ENCODE measurements around the gene FBXO42. TPM values are rescaled to one million over a fixed set of nuclear protein-coding genes. Genes with fewer than 3 reads are reported as not detected.

FBXO42 gene
- total and polyA plus RNA-seq, 2 of the 8 experiments (the other 6 are each of a cell fraction or from before 2014, with no cell fraction given), result 15.1 to 17.0 TPM

DNA sequence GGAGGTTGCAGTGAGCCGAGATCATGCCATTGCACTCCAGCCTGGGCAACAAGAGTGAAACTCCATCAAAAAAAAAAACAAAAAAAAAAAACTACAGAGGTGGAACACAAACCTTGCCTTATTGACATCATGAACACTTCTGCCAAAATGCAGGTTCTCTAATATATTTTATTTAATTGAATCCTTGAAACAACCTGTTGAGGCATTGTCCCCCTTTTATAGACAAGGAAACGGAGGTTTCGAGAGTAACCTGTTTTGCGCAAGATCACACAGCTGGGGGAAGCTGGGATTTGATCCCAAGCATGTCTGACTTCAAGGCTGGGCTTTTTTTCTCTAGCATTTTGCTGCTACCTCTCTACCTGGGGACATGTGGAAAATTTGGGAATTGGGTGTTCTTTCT lies 17.5 kb upstream of the FBXO42 start:
- no peak overlapping the region for H2BK12ac ChIP-seq (ENCODE audit: low read depth, low read length)
- H3K9ac ChIP-seq (replicated peaks in 1 of 4; ENCODE audit: extremely low read depth in 1 of 4, low read depth in 3 of 4, low read length in 3 of 4), result no peak overlapping the region
- H2BK120ac ChIP-seq (replicated peaks; ENCODE audit: low read depth, low read length), result no peak overlapping the region
- H3K23ac ChIP-seq (ENCODE audit: insufficient read length), result no peak overlapping the region
- H3K9me3 ChIP-seq (ENCODE audit: insufficient read depth in 2 of 2, low read depth in 1 of 2, low read length in 1 of 2), result no peaks in the 10 kb centered on the region
- no peak overlapping the region for H3K56ac ChIP-seq (replicated peaks; ENCODE audit: insufficient read length, low read depth, low read length)
- ChIA-PET POLR2A (ENCODE audit: partially characterized antibody) (interaction anchor here (0.6 to 4.7 kb wide), 3 partner anchors 10 to 162 kb away, joined by 3 to 32 read pairs (median 4); partner anchors contain the start of gene FBXO42), CTCF (ENCODE audit: partially characterized antibody) (interaction anchor here (0.6 to 0.9 kb wide), 3 partner anchors 44 to 132 kb away, joined by 3 read pairs; no protein-coding TSS in a partner anchor)
- H3K79me1 ChIP-seq (ENCODE audit: low read depth, low read length), result peaks cover 6% of the 10 kb centered on the region; the same call in 1 of the 2 replicates
- 88% methylated on average over 4 of the region's 4 CpGs; no CpG with 5 or more reads in 1 of the 2 experiments for WGBS, 2 experiments (ENCODE audit: extremely low coverage in 1 of 2, insufficient coverage in 1 of 2, insufficient read length in 1 of 2, insufficient replicate concordance in 2 of 2, low coverage in 1 of 2, low lambda C conversion rate in 2 of 2, missing lambda C conversion rate in 1 of 2)
- no peak overlapping the region for H4K8ac ChIP-seq (ENCODE audit: extremely low read depth, insufficient read depth, low read length)
- H2BK20ac ChIP-seq (ENCODE audit: low read length), result no peak overlapping the region
- no peaks in the 10 kb centered on the region for H3K27me3 ChIP-seq (replicated peaks in 1 of 4; ENCODE audit: control insufficient read depth in 3 of 4, extremely low read depth in 1 of 4, insufficient read depth in 3 of 4, low read length in 3 of 4)
- H3K4me3 ChIP-seq (ENCODE audit: extremely low read depth in 1 of 4, insufficient read depth in 2 of 4, low read depth in 3 of 4, low read length in 4 of 4), result no peak overlapping the region
- no peak for TF ChIP-seq CTBP2 (IDR thresholded peaks at IDR 0.05; ENCODE audit: borderline replicate concordance, insufficient read depth, insufficient read length, low read length)
- TF ChIP-seq NANOG (IDR thresholded peaks at IDR 0.05; ENCODE audit: insufficient read depth, low read depth, low read length, poor library complexity, severe bottlenecking), result no peak
- TF ChIP-seq, protein P1, sequence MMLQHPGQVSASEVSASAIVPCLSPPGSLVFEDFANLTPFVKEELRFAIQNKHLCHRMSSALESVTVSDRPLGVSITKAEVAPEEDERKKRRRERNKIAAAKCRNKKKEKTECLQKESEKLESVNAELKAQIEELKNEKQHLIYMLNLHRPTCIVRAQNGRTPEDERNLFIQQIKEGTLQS (IDR thresholded peaks at IDR 0.05; ENCODE audit: insufficient read depth, low read depth, low read length), result no peak
- no peak overlapping the region for H2BK15ac ChIP-seq (ENCODE audit: low read length)
- H3K23me2 ChIP-seq (ENCODE audit: low read depth, low read length), result peaks cover 5% of the 10 kb centered on the region; the same call in 1 of the 2 replicates
- peaks cover 0 to 2% (median 0%) of the 10 kb centered on the region in 4 experiments; a peak in 1 of 8 replicates for H3K36me3 ChIP-seq (ENCODE audit: control insufficient read depth in 2 of 4, insufficient read depth in 4 of 4, low read length in 3 of 4)
- no peak overlapping the region for H2AK5ac ChIP-seq (ENCODE audit: low read depth, low read length)
- H4K20me1 ChIP-seq (replicated peaks in 1 of 2; ENCODE audit: control insufficient read depth in 1 of 2, insufficient read depth in 2 of 2, low read length in 2 of 2), result peaks cover 9 to 20% of the 10 kb centered on the region in 2 experiments
- H3K4me1 ChIP-seq (replicated peaks in 1 of 4; ENCODE audit: control insufficient read depth in 3 of 4, insufficient read depth in 4 of 4, low read length in 3 of 4), result peaks cover 0 to 3% (median 1%) of the 10 kb centered on the region in 4 experiments; a peak in 3 of 7 replicates
- no peak overlapping the region for H2BK5ac ChIP-seq (ENCODE audit: low read depth, low read length)
- H3K27ac ChIP-seq (ENCODE audit: low read depth, low read length), result no peak overlapping the region
- no peak overlapping the region for H4K5ac ChIP-seq (ENCODE audit: insufficient read length, low read depth, low read length)
- H4K91ac ChIP-seq (replicated peaks; ENCODE audit: insufficient read length, low read length), result no peak overlapping the region
- no peak overlapping the region for H3K14ac ChIP-seq (ENCODE audit: insufficient read length)
- H3K4ac ChIP-seq (replicated peaks; ENCODE audit: insufficient read length, low read depth, low read length), result no peak overlapping the region
- no peak overlapping the region for H3K4me2 ChIP-seq (ENCODE audit: insufficient read depth in 1 of 2, low read depth in 2 of 2, low read length in 2 of 2)
- peaks cover 36 to 69% of the 10 kb centered on the region in 2 experiments for H3K79me2 ChIP-seq (ENCODE audit: control insufficient read depth in 1 of 2, insufficient read depth in 2 of 2, low read length in 2 of 2)
- FAIRE-seq (no peak), DNase-seq (ENCODE audit: low read depth in 1 of 2, low spot score in 2 of 2) (no peak)
- H2AFZ ChIP-seq (ENCODE audit: low read length), result no peak overlapping the region
- H3K18ac ChIP-seq (ENCODE audit: extremely low read depth, low read length), result no peak overlapping the region
